H1 (cell line): ENCODE results near the gene BAD. TPM values are rescaled to one million over a fixed set of nuclear protein-coding genes. Genes with fewer than 3 reads are reported as not detected.

Experiments
- CTBP2 ChIP-seq: IDR thresholded peaks from 2 replicates; pipeline ENCODE4 v1.7.0; 2011; ENCODE audit warnings: borderline replicate concordance, mild to moderate bottlenecking, moderate library complexity, mixed read lengths, low read length; ENCODE audit not compliant: insufficient read depth, insufficient read length
- polyA plus RNA-seq, 7 experiments: library from polyadenylated mRNA; depleted of rRNA in 3 of 7; stranded (reverse) in 5 of 7; unstranded in 2 of 7; fragments of >200 nt in 5 of 7; fragments of 200-250 nt in 2 of 7; gene quantifications; 1 replicate in 5 of 7; 2 replicates in 1 of 7; 4 replicates in 1 of 7; pipeline versions ENCODE4 v1.2.1 to v1.2.3, GENCODE V29; 2011 to 2013; ENCODE audit warnings: missing spikeins in 2 of 7, mixed read lengths in 2 of 7
- total RNA-seq: library from RNA; stranded (reverse); fragmentation: NEBNext Ultra II Directional; extraction: Animal tissue kit (Norgen Biotek cat#: 25700); gene quantifications from 2 replicates; pipeline ENCODE4 v1.2.1, GENCODE V29; 2021
- TF ChIP-seq, protein P1 (sequence below), 3 experiments: IDR thresholded peaks; 1 replicate in 2 of 3; 2 replicates in 1 of 3; pipeline versions ENCODE4 v1.5.1 to v1.6.1; 2011; ENCODE audit warnings: low read length in 3 of 3, mild to moderate bottlenecking in 3 of 3, inconsistent platforms in 2 of 3, low read depth in 1 of 3, moderate library complexity in 1 of 3; ENCODE audit not compliant: insufficient read depth in 1 of 3; ENCODE audit errors: control extremely low read depth in 1 of 3
- TF ChIP-seq, protein P2 (sequence below): IDR thresholded peaks from 2 replicates; pipeline ENCODE4 v1.6.1; 2012; ENCODE audit warnings: low read length, inconsistent platforms

BAD gene
- total and polyA plus RNA-seq, 2 of the 8 experiments (the other 6 are each of a cell fraction or from before 2014, with no cell fraction given): 23.1 to 33.7 TPM

DNA sequence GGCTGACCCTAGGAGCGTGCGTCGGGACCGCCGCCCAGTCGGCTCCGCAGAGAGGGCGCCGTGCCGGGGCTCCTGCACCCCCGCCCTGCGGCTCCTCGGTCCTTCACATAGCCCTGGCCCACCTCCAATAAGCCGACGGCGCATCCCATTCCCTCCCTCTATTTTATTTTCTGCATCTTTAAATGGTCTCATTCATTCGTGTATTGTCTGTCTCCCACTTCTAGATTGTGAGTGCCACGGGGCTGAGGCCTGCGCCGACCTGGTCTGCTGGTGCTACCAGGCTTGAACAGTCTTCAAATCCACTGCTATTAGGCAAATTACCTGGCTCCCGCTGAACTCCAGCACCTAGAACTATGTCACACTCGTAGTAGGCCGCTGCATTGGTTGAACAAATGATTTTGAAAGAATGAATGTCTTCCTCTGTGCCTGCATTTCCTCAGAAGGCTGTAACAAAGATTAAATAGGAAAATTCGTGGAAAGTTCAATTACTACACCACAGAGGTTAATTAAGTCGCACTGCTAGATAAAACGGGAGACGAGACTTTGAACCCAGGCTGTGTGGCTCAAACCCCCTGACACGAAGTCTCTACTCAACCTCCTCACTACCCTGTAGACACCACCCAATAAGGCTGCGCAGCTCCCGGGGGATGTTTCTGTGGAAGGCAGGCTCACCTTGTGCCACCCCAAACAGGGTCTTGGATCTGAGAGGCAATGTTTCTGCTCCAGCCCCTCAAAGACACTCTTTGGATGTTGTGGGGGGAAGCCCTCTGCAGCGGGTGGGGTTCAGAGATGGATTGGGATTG is 36.5 kb downstream of the BAD start (continued):
- TF ChIP-seq, protein P1, sequence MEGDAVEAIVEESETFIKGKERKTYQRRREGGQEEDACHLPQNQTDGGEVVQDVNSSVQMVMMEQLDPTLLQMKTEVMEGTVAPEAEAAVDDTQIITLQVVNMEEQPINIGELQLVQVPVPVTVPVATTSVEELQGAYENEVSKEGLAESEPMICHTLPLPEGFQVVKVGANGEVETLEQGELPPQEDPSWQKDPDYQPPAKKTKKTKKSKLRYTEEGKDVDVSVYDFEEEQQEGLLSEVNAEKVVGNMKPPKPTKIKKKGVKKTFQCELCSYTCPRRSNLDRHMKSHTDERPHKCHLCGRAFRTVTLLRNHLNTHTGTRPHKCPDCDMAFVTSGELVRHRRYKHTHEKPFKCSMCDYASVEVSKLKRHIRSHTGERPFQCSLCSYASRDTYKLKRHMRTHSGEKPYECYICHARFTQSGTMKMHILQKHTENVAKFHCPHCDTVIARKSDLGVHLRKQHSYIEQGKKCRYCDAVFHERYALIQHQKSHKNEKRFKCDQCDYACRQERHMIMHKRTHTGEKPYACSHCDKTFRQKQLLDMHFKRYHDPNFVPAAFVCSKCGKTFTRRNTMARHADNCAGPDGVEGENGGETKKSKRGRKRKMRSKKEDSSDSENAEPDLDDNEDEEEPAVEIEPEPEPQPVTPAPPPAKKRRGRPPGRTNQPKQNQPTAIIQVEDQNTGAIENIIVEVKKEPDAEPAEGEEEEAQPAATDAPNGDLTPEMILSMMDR (IDR thresholded peaks at IDR 0.05; ENCODE audit: control extremely low read depth in 1 of 3, insufficient read depth in 1 of 3, low read depth in 1 of 3, low read length in 3 of 3): no peak
- TF ChIP-seq CTBP2: no peak
- TF ChIP-seq, protein P2, sequence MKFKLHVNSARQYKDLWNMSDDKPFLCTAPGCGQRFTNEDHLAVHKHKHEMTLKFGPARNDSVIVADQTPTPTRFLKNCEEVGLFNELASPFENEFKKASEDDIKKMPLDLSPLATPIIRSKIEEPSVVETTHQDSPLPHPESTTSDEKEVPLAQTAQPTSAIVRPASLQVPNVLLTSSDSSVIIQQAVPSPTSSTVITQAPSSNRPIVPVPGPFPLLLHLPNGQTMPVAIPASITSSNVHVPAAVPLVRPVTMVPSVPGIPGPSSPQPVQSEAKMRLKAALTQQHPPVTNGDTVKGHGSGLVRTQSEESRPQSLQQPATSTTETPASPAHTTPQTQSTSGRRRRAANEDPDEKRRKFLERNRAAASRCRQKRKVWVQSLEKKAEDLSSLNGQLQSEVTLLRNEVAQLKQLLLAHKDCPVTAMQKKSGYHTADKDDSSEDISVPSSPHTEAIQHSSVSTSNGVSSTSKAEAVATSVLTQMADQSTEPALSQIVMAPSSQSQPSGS: no peak
